ENCODE measurements around the gene VWA5B1. TPM values are rescaled to one million over a fixed set of nuclear protein-coding genes. Genes with fewer than 3 reads are reported as not detected.

VWA5B1 gene
- total RNA-seq, 4 donors from 2014 or later: not detected

DNA sequence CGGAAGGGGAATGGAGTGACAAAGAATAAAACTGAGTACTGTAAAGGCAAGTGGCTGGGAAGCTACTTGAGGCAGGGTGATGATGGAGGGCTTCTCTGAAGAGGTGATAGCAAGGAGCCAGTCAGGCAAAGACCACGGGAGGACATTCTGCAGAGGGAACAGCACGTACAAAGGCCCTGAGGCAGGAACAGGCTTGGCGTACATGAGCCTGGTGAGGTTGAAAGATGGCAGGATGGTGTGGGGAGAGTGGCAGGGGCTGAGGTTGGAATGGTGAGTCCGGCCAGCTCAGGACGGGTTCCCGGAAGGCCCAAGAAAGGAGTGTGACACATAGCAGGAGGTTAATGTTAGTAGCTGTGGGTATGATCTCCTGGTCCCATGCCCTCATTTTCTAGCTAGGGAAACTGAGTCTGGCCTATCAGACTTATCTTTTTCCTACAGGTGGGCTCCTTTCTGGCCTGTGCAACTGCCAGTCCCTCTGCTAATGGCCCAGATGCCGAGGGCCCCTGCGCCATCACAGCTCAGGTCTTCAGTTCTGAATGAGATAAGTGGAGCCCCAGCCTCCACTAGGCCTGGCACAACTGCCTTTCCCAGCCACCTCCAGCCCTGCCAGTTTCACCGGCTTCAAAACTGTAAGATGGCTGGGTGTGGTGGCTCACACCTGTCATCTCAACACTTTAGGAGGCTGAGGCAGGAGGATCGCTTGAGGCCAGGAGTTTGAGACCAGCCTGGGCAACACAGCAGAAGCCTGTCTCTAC, 87.0 kb downstream of the VWA5B1 start:
- H3K4me1 ChIP-seq: peaks cover 0 to 8% (median 0%) of the 10 kb centered on the region in 4 donors
- DNase-seq (ENCODE audit: low spot score in 2 of 2): no peak
- H3K36me3 ChIP-seq: no peaks in the 10 kb centered on the region
- peaks cover 0 to 19% of the 10 kb centered on the region in 2 donors for H3K27me3 ChIP-seq
- WGBS, 2 donors: 90 to 91% methylated on average over 11 of the region's 11 CpGs
- H3K4me3 ChIP-seq: no peak overlapping the region
- no peak for TF ChIP-seq EP300 (IDR thresholded peaks at IDR 0.05)
- TF ChIP-seq, protein P1, sequence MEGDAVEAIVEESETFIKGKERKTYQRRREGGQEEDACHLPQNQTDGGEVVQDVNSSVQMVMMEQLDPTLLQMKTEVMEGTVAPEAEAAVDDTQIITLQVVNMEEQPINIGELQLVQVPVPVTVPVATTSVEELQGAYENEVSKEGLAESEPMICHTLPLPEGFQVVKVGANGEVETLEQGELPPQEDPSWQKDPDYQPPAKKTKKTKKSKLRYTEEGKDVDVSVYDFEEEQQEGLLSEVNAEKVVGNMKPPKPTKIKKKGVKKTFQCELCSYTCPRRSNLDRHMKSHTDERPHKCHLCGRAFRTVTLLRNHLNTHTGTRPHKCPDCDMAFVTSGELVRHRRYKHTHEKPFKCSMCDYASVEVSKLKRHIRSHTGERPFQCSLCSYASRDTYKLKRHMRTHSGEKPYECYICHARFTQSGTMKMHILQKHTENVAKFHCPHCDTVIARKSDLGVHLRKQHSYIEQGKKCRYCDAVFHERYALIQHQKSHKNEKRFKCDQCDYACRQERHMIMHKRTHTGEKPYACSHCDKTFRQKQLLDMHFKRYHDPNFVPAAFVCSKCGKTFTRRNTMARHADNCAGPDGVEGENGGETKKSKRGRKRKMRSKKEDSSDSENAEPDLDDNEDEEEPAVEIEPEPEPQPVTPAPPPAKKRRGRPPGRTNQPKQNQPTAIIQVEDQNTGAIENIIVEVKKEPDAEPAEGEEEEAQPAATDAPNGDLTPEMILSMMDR (IDR thresholded peaks at IDR 0.05): no peak
- no peak for TF ChIP-seq POLR2A (IDR thresholded peaks at IDR 0.05)
- H3K9me3 ChIP-seq: no peaks in the 10 kb centered on the region
- H3K27ac ChIP-seq: no peak overlapping the region

DNA sequence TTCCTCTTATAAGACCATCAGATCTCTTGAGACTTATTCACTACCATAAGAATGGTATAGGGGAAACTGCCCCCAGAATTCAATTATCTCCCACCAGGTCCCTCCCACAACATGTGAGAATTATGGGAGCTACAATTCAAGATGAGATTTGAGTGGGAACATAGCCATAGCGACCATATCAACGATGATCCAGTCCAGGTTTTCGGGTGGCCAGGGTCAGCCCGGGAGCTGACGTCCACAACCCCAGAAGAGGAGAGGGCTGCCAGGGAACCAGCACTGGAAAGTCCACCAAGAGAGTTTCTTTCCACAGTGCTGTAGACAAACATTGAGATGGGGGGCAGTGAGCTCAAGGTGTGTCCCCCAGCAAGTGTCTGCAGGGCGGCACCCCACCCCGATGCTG, 88.4 kb downstream of the VWA5B1 start:
- H3K4me3 ChIP-seq: no peak overlapping the region
- H3K36me3 ChIP-seq: no peaks in the 10 kb centered on the region
- DNase-seq (ENCODE audit: low spot score in 2 of 2): no peak
- no peak for TF ChIP-seq POLR2A (IDR thresholded peaks at IDR 0.05)
- TF ChIP-seq, protein P1 (IDR thresholded peaks at IDR 0.05): no peak
- TF ChIP-seq EP300 (IDR thresholded peaks at IDR 0.05): no peak
- peaks cover 0 to 22% of the 10 kb centered on the region in 2 donors for H3K27me3 ChIP-seq
- H3K27ac ChIP-seq: no peak overlapping the region
- peaks cover 0 to 8% (median 0%) of the 10 kb centered on the region in 4 donors for H3K4me1 ChIP-seq
- 54 to 66% methylated on average over 7 of the region's 7 CpGs for WGBS, 2 donors
- H3K9me3 ChIP-seq: no peaks in the 10 kb centered on the region

DNA sequence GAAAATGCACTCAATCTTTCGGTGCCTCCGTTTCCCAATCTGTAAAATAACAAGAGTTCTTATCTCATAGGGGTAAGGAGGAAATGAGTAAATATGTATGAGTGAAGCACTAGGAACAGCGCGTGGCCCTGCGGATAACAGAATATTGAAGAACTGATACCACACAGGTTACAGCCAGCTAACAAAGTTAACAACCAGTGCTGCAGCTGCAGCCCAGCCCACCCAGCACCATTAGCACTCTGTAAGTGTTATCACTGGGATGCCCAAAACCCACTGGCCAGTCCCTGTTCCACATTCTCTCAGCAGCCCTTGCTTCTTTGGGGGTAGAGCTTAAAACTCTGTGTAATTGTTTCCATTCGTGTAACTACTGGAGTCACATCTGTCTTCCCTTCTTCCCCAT, 89.5 kb downstream of the VWA5B1 start:
- Histone ChIP-seq H3K27me3 (peaks cover 0 to 30% of the 10 kb centered on the region in 2 donors), H3K27ac (no peak overlapping the region), H3K9me3 (no peaks in the 10 kb centered on the region), H3K4me3 (no peak overlapping the region), H3K36me3 (no peaks in the 10 kb centered on the region), H3K4me1 (peaks cover 0 to 8% (median 0%) of the 10 kb centered on the region in 4 donors)
- TF ChIP-seq, protein P1 (IDR thresholded peaks at IDR 0.05): no peak
- TF ChIP-seq EP300 (IDR thresholded peaks at IDR 0.05) (no peak), POLR2A (IDR thresholded peaks at IDR 0.05) (no peak)
- DNase-seq (ENCODE audit: low spot score in 2 of 2): no peak
- WGBS, 2 donors: 82% methylated on average over 6 of the region's 6 CpGs

DNA sequence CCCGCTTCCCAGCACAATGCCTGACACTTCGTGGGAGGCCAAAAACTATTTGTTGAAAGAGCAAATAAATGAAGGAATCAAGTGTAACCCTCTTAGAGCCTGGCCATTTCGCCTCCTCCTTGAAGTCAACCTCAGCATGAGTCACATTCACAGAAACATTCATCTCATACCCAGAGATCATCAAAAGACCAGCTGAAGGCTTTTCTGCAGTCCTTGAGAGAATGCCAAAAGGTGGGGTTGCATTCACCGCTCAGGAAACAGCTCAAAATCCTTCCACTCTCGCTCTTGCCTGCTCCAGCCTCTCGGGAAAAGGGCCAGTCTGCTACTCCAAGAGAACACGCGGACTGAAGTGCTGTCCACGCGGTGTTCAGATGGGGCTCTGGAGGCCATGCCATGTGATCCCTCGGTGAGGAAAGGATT, 90.0 kb downstream of the VWA5B1 start:
- H3K27me3 ChIP-seq: peaks cover 0 to 33% of the 10 kb centered on the region in 2 donors
- no peaks in the 10 kb centered on the region for H3K36me3 ChIP-seq
- WGBS, 2 donors: 36 to 44% methylated on average over 11 of the region's 11 CpGs
- TF ChIP-seq EP300 (IDR thresholded peaks at IDR 0.05) (no peak), POLR2A (IDR thresholded peaks at IDR 0.05) (no peak)
- no peak overlapping the region for H3K27ac ChIP-seq
- H3K4me3 ChIP-seq: no peak overlapping the region
- no peak for DNase-seq (ENCODE audit: low spot score in 2 of 2)
- peaks cover 0 to 8% (median 0%) of the 10 kb centered on the region in 4 donors for H3K4me1 ChIP-seq
- no peaks in the 10 kb centered on the region for H3K9me3 ChIP-seq

DNA sequence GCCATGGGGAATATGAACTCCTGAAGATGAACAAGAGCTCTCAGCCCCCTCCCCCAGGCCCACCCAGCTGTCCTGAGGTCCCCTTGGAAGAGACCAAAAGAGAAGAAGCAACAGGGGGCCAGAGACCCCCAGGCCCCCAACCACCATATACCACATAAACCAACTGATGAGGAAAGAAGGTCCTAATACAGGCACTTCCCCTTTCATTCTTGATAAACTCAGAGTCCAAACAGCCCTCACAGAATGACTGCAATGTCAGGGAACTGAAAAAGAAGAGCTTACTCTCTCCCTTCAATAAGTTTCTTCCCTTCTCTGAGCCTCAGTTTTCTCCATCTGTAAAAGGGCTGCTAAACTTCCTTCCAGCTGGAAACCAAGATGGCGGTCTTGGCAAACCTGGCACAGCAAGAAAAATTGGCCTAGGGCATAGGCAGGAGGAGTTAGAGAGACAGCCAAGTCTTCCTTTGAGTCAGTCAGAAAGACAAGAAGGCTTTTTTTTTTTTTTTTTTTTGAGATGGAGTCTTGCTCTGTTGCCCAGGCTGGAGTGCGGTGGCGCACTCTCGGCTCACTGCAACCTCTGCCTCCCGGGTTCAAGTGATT, 90.5 kb downstream of the VWA5B1 start:
- Histone ChIP-seq H3K27me3 (peaks cover 0 to 34% of the 10 kb centered on the region in 2 donors), H3K9me3 (no peaks in the 10 kb centered on the region), H3K4me1 (peaks cover 0 to 8% (median 0%) of the 10 kb centered on the region in 4 donors), H3K36me3 (no peaks in the 10 kb centered on the region), H3K27ac (no peak overlapping the region), H3K4me3 (no peak overlapping the region)
- TF ChIP-seq POLR2A (IDR thresholded peaks at IDR 0.05): no peak
- no peak for TF ChIP-seq EP300 (IDR thresholded peaks at IDR 0.05)
- TF ChIP-seq, protein P1 (IDR thresholded peaks at IDR 0.05): no peak
- WGBS, 2 donors: 88 to 92% methylated on average over 5 of the region's 5 CpGs
- DNase-seq (ENCODE audit: low spot score in 2 of 2): no peak

Measured in tibial nerve (tissue), 4 donors.